GM19099 (cell line): ENCODE data around the gene LDLRAD3.

ENCODE experiments used
- POLR2A ChIP-seq: IDR thresholded peaks from 3 replicates; pipeline ENCODE4 v1.6.1; 2011; ENCODE audit warnings: low read depth; ENCODE audit not compliant: insufficient read length; ENCODE audit errors: extremely low read depth

LDLRAD3 gene

DNA sequence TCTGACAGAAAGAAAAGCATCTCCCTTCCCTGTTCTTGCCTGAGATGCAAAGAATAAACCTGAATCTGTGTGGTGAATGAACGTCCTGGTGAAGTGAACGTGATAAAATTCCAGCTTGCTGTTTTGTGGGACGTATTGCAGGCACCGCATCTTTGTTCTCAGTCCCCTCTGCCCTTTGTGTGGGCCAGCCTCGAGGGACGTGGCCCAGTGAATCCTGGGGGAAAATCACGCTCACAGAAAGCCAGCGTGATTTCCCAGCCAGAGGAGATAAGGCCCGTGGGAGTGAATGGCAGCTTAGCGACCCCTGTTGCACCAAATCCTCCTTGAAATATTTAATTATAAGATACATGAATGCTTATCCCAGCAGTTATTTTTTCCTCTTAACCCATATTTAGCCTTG lies 216.2 kb downstream of the LDLRAD3 start:
- TF ChIP-seq POLR2A, result no peak

DNA sequence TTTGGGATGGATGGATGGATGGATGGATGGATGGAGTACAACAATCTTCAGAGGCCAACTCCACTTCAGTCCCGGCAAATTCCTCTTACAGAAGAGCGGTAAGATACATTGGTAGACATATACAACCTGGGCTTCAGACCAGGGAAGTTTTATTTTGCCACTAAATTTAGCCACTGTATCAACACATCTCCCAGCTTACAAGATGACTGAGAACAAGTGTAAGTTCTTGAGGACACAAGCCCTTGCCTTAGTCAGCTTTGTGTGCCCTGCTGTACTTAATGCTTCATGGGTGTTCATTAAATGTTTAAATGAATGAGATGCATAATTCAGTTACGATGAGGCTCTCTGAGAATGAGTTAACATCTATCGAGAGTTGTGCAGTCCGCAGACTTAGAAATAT lies 217.7 kb downstream of the LDLRAD3 start:
- no peak for TF ChIP-seq POLR2A

DNA sequence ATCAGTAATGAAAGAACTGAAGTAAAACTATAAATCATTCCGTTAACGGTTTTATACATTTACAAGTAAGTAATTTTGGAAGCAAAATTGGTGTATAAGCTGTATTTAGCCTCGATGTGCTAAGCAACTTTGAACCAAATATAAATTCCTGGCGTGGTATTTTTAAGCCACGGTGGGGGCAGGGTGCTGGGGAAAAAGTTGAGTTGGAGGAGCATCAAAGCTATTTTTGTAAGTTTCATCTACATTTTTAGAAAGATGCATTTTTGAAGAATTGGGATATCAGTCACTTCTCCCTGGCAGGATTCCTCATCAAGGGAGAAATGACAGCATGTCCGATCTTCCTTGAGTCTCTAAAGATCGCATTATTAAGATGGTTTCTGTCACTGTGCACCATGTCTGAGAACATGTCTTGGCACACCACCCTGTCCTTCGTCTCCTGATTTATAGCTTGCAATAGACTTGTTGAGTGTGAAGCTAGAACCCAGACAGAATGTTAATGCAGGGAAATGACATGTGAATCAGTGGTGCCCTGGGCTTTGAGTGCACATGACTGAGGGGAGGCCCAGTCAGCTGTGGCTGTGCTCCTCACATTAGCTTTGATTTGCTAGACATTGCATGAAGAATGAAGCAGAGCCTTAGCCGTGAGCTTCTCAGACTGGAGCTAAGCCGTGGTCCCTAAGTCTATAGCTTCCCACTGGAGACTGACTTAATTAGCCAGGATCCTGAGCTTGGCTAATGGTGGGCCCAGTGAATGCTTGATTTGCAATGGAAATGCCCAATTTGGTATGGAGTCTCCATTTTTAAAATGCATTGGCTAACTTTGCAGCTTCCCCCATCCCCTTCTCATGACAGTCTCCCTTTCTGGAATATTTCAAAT lies 218.4 kb downstream of the LDLRAD3 start:
- TF ChIP-seq POLR2A, result no peak

DNA sequence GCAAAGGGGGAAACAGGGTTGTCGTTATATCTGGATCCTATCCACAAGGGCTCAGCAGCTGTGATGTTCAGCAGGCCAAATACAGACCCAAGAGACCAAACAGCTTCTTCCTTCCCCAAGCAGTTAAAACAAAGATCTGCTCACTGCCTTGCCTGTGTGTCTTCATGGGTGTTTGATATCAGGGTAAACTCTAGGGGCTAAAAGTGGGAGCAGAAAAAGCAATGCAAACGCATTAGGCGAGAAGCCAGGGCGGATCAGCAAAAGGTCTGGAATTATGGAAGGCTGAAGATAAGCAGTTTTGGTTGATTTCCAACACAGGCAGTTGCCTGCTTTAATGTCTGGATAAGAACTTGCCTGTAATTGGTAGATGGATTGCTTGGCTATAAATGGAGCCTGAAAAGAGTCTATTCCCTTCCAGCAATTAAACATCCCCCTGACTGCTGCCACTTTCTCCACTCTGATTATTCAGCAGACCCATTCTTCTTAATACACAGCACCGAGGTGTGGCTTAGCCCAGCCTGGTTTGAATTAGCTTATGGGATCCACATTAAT lies 219.1 kb downstream of the LDLRAD3 start:
- no peak for TF ChIP-seq POLR2A

DNA sequence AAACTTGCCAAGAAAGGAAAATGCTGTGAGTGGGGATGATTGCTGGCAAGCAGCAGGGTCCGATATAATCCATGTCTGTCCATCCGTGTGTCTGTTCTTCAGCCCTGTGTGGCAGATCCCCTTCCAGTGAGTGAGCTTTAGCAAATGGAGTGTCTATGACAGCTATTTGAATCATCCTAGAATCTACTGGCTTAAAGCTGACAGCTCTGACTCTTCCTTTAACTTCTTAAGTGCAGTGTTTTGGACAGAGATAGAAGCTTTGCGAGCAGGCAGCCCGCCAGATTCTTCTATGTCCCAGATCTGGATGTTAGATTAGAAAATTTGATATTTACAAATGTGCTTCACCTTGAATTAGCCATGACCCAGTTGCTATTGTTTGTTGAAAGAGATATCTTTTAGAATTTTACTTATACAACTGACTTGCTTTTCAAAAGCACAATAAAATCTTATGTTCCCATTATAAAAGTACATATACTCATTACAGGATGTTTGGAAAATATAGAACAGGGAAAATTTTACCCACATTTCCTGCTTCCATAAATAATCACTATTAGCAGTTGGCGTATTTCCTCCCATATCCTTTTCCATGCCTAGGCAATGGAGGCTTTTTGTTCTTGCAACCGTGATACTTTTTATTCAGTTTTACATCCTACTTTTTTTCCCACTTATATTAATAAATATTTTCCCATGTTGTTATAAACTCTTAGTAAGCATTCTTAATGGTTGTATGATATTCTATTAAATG lies 220.8 kb downstream of the LDLRAD3 start:
- TF ChIP-seq POLR2A, result no peak

DNA sequence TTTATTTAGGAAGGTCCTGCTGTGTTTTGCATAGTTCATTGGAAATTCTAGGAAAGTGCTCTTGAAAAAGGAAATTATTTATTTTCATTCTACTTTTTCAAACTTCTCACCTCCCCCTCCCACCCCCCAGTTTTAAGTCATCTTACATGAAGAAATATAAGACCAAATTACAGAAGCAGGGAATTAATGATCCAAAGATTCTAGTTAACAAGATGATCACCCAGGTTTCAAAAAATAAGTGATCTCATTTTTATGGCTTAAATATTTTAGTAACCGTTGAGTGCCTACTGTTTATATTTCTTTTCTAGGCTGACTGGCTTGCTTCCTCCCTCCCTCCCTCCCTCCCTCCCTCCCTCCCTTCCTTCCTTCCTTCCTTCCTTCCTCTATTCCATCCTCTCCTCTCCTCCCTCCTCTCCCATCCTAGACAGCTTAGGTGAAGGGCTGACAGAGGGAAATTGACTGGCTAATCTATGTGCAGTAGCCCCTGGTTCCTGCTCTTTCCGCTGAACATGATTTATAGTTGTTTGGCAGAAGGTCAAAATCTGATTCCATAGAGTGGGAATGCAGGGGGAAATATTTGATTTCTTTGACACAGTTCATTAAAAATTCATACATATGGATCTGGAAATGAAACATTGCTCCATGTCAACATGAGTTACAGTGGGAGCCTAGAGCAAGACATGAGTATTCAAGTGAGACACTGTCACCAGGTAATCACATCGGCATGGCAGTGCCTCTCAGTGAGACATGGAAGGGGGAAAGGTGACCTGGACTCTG lies 221.9 kb downstream of the LDLRAD3 start:
- no peak for TF ChIP-seq POLR2A

DNA sequence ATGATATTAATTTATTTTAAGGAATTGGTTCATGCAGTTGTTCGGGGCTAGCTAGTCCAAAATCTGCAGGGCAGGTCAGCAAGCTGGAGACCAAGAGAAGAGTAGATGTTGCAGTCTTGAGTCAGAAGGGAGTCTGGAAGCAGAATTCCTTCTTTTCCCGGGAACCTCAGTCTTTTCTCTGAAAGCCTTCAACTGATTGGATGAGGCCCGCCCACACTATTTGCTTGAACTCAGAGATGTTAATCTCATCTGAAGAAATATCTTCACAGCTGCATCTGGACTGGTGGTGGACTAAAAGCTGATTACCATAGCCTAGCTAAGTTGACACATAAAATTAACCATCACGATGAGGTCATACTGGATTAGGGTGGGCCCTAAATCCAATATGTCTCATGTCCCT lies 223.2 kb downstream of the LDLRAD3 start:
- no peak for TF ChIP-seq POLR2A

DNA sequence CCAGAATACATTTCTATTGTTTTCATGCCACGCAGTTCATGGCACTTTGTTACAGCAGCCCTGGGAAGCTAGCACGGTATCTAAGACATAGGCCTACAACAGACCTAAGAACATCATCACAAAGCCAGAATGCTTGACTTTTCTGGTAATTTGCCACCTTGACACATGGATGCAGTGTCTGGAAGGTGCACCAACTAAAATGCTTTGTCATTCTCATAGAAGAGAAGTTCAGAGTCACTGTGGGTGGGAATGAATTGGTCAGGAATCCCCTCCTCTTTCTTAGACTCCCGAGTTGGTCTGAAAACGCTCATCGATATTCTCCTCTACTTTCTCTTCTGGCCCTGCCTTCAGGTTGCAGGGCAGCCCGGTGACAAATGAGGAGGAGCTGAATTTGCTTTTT lies 223.9 kb downstream of the LDLRAD3 start:
- no peak for TF ChIP-seq POLR2A

DNA sequence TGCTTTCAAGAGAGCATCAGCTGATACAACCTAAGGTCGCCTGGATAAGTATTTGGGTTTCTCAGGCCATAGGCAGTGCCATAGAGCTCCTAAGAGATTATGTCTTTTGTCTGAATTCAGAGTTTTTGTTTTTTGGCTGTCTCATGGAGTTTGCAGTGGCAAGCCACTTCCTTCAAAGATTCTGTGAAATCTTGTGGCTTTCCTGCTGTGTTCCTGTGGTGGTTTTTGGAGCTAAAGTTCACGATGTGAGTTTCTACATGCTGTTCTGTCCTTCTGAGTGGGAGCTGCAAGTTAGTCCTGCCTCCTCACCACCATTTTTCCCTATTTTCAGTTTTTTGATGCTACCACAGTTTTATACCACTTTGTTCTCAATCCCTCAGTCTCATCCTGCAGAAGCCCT lies 234.0 kb downstream of the LDLRAD3 start:
- no peak for TF ChIP-seq POLR2A

DNA sequence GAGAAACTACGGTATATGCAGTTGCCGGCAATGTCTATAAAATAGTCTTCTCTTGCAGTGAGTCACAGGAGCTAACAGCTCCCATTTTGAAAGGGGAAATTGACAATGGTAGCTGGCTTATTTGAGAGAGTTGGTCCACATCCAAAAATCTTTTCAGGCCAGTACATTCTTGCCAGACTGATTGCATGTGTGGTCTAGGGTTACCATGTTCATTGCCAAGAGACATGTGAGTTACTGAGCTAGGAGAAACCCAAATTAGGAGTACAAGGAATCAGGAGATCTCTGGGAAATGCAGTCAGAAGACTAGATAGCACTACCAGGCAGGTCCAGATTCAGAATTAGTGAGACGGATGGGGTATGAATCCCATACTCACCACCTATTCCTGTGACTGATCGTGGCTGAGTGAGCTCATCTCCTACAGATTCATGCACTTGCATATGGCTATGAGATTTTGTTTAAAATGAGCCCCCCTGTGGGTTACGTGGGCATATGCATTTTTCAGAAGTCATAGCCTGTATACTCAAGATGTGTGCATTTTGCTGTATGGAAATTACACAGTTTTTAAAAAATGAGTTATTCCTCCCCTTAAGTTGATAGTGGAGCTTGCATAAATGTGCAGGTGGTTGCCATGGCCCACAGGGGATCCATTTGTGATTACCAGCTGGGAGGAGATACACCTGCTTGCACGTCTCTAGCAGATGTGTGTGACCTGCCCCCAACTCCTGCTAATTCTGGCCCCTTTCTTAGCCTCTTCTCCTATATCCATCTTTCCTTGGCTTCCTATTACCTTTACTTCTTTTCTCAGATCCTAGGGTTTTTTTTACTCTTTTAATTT lies 242.7 kb downstream of the LDLRAD3 start:
- no peak for TF ChIP-seq POLR2A

DNA sequence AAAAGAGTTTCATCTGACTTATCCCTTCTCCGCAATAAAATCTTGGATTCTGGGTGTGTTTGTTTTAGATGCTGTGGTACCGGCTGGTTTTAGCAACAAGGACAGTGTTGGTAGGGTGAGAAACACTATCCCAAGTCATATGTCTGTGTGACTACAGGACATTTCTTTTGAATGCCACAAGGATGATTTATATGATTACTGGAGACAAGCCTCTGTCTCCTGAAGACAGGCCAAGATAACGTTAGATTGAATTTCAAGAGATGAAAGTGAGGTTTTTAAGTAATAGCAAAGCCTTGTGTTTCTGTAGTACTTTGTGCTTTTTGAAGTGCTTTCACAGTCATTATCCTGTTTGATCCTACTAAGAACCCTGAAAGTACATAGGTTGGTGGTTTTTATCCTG lies 243.8 kb downstream of the LDLRAD3 start:
- no peak for TF ChIP-seq POLR2A

DNA sequence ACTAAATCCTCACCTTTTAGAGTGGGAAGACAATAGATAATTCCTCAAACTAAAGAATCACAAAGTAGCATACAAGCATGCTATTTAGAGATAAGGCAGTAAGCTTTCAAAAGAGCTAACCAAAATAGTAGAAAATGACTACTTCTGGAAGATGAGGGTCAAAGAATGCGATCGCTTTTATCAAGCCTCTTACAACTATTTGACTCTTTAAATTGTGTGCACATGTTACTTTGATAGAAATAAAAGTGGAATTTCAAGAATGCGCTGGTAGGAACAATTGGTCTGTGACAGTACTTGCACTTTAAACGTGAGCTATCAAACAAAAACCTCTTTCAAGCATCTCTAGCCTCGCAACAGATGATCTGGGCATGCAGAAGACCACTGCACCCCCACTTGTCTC lies 248.1 kb downstream of the LDLRAD3 start:
- no peak for TF ChIP-seq POLR2A

DNA sequence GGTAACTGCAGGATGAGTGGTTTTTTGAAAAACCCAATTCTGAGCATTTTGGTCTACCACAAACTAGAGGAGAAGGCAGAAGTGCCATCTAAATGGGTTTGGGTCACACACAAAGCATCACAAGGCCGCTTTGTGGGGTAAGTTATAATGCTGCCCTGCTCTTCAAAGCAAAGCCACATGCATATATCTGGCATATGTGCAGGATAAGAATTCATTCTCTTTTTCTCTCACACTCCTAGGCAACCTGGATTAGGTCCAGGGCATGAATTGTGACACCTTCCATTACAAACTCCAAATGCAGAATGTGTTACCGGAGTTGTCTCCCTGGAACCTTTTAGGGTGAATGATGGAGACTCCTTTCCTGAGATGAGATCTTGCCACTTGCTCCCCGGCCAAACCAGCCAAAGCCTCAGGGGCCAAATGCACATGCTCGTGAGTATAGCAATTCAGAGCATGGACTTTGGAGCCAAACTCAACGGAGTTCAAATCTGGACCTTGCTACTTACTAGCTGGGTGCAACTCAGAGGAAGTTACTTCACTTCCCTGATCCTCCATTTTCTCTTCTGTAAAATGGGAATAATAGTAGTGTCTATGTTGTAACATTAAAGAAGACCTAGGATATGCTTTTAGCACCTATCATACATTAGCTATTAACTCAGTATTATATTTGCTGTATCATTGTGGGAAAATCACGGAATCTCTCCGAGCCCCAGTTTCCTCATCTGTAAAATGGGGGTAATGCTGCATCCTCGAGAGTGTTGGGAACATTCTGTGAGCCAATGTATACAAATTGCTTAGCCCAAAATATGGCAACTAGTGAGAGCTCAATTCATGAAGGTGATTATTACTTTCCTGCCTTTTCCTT lies 248.8 kb downstream of the LDLRAD3 start:
- TF ChIP-seq POLR2A, result no peak
